DOHH2 (cell line): ENCODE data around the gene NBEA.

Experiments
- H3F3A ChIP-seq: fragments of 200-600 bp; sonication (generic), shearing (Covaris generic); 2 replicates; pipeline ENCODE4 v1.6.0; 2016; ENCODE audit warnings: antibody characterized with exemption, mild to moderate bottlenecking; ENCODE audit not compliant: control insufficient read depth, insufficient read depth
- H3K27ac ChIP-seq: fragments of 200-600 bp; sonication (generic); 2 replicates; pipeline ENCODE4 v1.5.1; 2014; ENCODE audit warnings: low read depth, mild to moderate bottlenecking, low read length, moderate library complexity
- H3K27me3 ChIP-seq: fragments of 200-600 bp; sonication (generic); 2 replicates; pipeline ENCODE4 v1.6.1; 2014; ENCODE audit warnings: mild to moderate bottlenecking, low read length, mixed read lengths; ENCODE audit not compliant: control insufficient read depth
- H3K36me3 ChIP-seq: fragments of 200-600 bp; sonication (generic); 2 replicates; pipeline ENCODE4 v1.6.1; 2014; ENCODE audit warnings: mild to moderate bottlenecking, low read length, moderate library complexity, mixed read lengths; ENCODE audit not compliant: control insufficient read depth
- H3K4me1 ChIP-seq: fragments of 200-600 bp; sonication (generic); 2 replicates; pipeline ENCODE4 v1.6.1; 2014; ENCODE audit warnings: mild to moderate bottlenecking, low read length, mixed read lengths; ENCODE audit not compliant: control insufficient read depth
- H3K4me2 ChIP-seq: fragments of 200-600 bp; sonication (generic); 2 replicates; pipeline ENCODE4 v1.6.0; 2014; ENCODE audit warnings: mild to moderate bottlenecking, low read length, moderate library complexity
- H3K4me3 ChIP-seq: fragments of 200-600 bp; sonication (generic); 2 replicates; pipeline ENCODE4 v1.5.1; 2014; ENCODE audit warnings: mild to moderate bottlenecking, low read length, mixed read lengths
- H3K79me2 ChIP-seq: fragments of 200-600 bp; sonication (generic); 2 replicates; pipeline ENCODE4 v1.6.1; 2014; ENCODE audit warnings: mild to moderate bottlenecking, low read length, mixed read lengths; ENCODE audit not compliant: control insufficient read depth
- H3K9me2 ChIP-seq: fragments of 200-600 bp; sonication (generic); replicated peaks from 2 replicates; pipeline ENCODE4 v1.6.1; 2014; ENCODE audit warnings: mild to moderate bottlenecking, low read length, mixed read lengths; ENCODE audit not compliant: control insufficient read depth
- H3K9me3 ChIP-seq: fragments of 200-600 bp; sonication (generic); 2 replicates; pipeline ENCODE4 v1.6.1; 2014; ENCODE audit warnings: antibody characterized with exemption, low read length, mixed read lengths; ENCODE audit not compliant: control insufficient read depth, insufficient read depth
- H4K20me1 ChIP-seq: fragments of 200-600 bp; sonication (generic); 2 replicates; pipeline ENCODE4 v1.6.0; 2014; ENCODE audit warnings: low read depth, mild to moderate bottlenecking, antibody characterized with exemption, low read length, moderate library complexity; ENCODE audit not compliant: control insufficient read depth, insufficient read depth
- CTCF ChIP-seq: fragments of 200-600 bp; sonication (generic); IDR thresholded peaks from one replicate; pipeline ENCODE4 v1.5.1; 2014; ENCODE audit warnings: antibody characterized with exemption, mild to moderate bottlenecking, low read depth, low read length; ENCODE audit not compliant: poor library complexity, severe bottlenecking
- EZH2phosphoT487 ChIP-seq: fragments of 200-600 bp; sonication (generic); IDR thresholded peaks from 2 replicates; pipeline ENCODE4 v1.6.1; 2017; ENCODE audit warnings: borderline replicate concordance, mild to moderate bottlenecking, antibody characterized with exemption, low read length, moderate library complexity, mixed read lengths

NBEA gene

GRCh38 chr13:35449821-35450220, 507.8 kb downstream of the NBEA start:
- no peaks in the 10 kb centered on the region for H3K79me2 ChIP-seq
- H3K4me1 ChIP-seq = no peaks in the 10 kb centered on the region
- no peaks in the 10 kb centered on the region for H3F3A ChIP-seq
- no peaks in the 10 kb centered on the region for H4K20me1 ChIP-seq
- no peaks in the 10 kb centered on the region for H3K36me3 ChIP-seq
- H3K27me3 ChIP-seq = no peaks in the 10 kb centered on the region
- H3K9me2 ChIP-seq = no peaks in the 10 kb centered on the region
- no peak overlapping the region for H3K4me2 ChIP-seq
- no peak overlapping the region for H3K27ac ChIP-seq
- no peak for TF ChIP-seq EZH2phosphoT487
- no peak for TF ChIP-seq CTCF
- H3K4me3 ChIP-seq = no peak overlapping the region
- no peaks in the 10 kb centered on the region for H3K9me3 ChIP-seq

- Histone ChIP-seq H3K9me2 (no peaks in the 10 kb centered on the region), H3K9me3 (no peaks in the 10 kb centered on the region; the same call in 1 of the 2 replicates), H3K27ac (no peak overlapping the region), H3K36me3 (no peaks in the 10 kb centered on the region), H3K4me2 (no peak overlapping the region), H3K27me3 (no peaks in the 10 kb centered on the region), H3K4me1 (peaks cover 4% of the 10 kb centered on the region), H3F3A (no peaks in the 10 kb centered on the region), H3K79me2 (no peaks in the 10 kb centered on the region), H3K4me3 (no peak overlapping the region), H4K20me1 (no peaks in the 10 kb centered on the region)
- TF ChIP-seq EZH2phosphoT487 (no peak), CTCF (no peak)
Measured at GRCh38 chr13:35455022-35455421, 513.0 kb downstream of the NBEA start.

- TF ChIP-seq CTCF (no peak), EZH2phosphoT487 (no peak)
- H4K20me1 ChIP-seq = no peaks in the 10 kb centered on the region
- H3K4me1 ChIP-seq = peaks cover 6% of the 10 kb centered on the region
- H3K4me2 ChIP-seq = no peak overlapping the region
- H3F3A ChIP-seq = no peaks in the 10 kb centered on the region
- H3K27ac ChIP-seq = no peak overlapping the region
- H3K4me3 ChIP-seq = no peak overlapping the region
- no peaks in the 10 kb centered on the region; the same call in 1 of the 2 replicates for H3K9me3 ChIP-seq
- H3K79me2 ChIP-seq = no peaks in the 10 kb centered on the region
- no peaks in the 10 kb centered on the region for H3K27me3 ChIP-seq
- H3K36me3 ChIP-seq = no peaks in the 10 kb centered on the region
- H3K9me2 ChIP-seq = no peaks in the 10 kb centered on the region
Measured at GRCh38 chr13:35457258-35457657, 515.2 kb downstream of the NBEA start.

GRCh38 chr13:35460061-35460460, 518.0 kb downstream of the NBEA start:
- H3K9me3 ChIP-seq = no peaks in the 10 kb centered on the region; the same call in 1 of the 2 replicates
- H3K4me1 ChIP-seq = peaks cover 6% of the 10 kb centered on the region
- H3K79me2 ChIP-seq = no peaks in the 10 kb centered on the region
- no peak overlapping the region for H3K27ac ChIP-seq
- H3K27me3 ChIP-seq = no peaks in the 10 kb centered on the region
- H4K20me1 ChIP-seq = no peaks in the 10 kb centered on the region
- no peak overlapping the region for H3K4me3 ChIP-seq
- no peak for TF ChIP-seq CTCF
- TF ChIP-seq EZH2phosphoT487 = no peak
- H3K9me2 ChIP-seq = no peaks in the 10 kb centered on the region
- H3F3A ChIP-seq = no peaks in the 10 kb centered on the region
- H3K36me3 ChIP-seq = no peaks in the 10 kb centered on the region
- no peak overlapping the region; the same call in 1 of the 2 replicates for H3K4me2 ChIP-seq
